ENCODE results near the gene PLCB1. TPM values are rescaled to one million over a fixed set of nuclear protein-coding genes. Genes with fewer than 3 reads are reported as not detected.

PLCB1 gene
- total RNA-seq, 1 experiment from 2014 or later, result 11.3 TPM

DNA sequence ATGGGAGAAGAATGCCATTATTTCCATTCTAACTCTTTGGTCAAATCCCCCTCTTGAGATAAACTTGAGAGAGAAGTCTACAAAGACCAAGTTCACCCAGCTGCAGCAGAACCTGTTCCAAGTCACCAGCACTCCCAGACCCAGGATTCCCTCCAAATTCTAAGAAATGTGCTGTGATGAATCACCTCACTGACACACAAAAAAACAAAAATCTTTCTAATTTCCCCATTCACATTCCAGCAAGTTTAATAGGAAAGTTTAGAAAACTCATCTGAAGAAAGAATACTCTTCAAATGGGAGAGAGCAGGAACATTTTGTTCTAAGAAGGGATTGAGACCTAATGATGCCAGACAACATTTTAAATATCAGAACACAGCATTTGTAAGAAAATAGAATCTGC, 723.2 kb downstream of the PLCB1 start (continued):
- TF ChIP-seq, protein P1, sequence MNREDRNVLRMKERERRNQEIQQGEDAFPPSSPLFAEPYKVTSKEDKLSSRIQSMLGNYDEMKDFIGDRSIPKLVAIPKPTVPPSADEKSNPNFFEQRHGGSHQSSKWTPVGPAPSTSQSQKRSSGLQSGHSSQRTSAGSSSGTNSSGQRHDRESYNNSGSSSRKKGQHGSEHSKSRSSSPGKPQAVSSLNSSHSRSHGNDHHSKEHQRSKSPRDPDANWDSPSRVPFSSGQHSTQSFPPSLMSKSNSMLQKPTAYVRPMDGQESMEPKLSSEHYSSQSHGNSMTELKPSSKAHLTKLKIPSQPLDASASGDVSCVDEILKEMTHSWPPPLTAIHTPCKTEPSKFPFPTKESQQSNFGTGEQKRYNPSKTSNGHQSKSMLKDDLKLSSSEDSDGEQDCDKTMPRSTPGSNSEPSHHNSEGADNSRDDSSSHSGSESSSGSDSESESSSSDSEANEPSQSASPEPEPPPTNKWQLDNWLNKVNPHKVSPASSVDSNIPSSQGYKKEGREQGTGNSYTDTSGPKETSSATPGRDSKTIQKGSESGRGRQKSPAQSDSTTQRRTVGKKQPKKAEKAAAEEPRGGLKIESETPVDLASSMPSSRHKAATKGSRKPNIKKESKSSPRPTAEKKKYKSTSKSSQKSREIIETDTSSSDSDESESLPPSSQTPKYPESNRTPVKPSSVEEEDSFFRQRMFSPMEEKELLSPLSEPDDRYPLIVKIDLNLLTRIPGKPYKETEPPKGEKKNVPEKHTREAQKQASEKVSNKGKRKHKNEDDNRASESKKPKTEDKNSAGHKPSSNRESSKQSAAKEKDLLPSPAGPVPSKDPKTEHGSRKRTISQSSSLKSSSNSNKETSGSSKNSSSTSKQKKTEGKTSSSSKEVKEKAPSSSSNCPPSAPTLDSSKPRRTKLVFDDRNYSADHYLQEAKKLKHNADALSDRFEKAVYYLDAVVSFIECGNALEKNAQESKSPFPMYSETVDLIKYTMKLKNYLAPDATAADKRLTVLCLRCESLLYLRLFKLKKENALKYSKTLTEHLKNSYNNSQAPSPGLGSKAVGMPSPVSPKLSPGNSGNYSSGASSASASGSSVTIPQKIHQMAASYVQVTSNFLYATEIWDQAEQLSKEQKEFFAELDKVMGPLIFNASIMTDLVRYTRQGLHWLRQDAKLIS (CRISPR knock-in tag; IDR thresholded peaks at IDR 0.05; ENCODE audit: borderline replicate concordance), result no peak

DNA sequence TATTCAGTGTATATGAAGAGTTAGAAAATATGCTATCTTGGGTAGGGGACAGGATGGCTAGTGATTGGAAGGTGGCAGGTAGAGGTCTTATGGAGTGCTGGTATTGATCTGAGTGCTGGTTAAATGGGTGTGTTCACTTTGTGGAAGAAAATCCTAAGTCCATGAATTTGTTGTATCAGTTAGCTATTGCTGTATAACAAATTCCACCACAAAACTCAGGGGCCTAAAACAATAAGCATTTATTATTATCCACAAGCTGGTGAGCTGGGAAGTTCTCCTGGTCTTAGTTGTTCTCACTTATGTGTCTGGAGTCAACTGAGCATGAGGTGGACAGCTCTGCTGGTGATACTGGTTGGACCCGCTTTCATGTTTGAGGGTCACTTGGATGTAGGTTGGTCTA, 724.6 kb downstream of the PLCB1 start:
- DNase-seq (ENCODE audit: low spot score) (no peak), ATAC-seq (no peak)
- H3K27ac Mint-ChIP-seq, result no peak overlapping the region
- H3K9me3 Mint-ChIP-seq, result peaks cover 7% of the 10 kb centered on the region
- no peak overlapping the region for H3K4me3 Mint-ChIP-seq
- H3K27me3 Mint-ChIP-seq (ENCODE audit: low read depth), result no peaks in the 10 kb centered on the region
- TF ChIP-seq NFYB (CRISPR knock-in tag; conservative IDR thresholded peaks at IDR 0.05; ENCODE audit: low read depth) (no peak), ZNF232 (CRISPR knock-in tag; IDR thresholded peaks at IDR 0.05) (no peak), ZNF317 (CRISPR knock-in tag; IDR thresholded peaks at IDR 0.05; ENCODE audit: borderline replicate concordance, low read depth) (no peak), NFE2L1 (CRISPR knock-in tag; IDR thresholded peaks at IDR 0.05) (no peak), SMAD3 (CRISPR knock-in tag; IDR thresholded peaks at IDR 0.05; ENCODE audit: borderline replicate concordance) (no peak), GRHL2 (CRISPR knock-in tag; IDR thresholded peaks at IDR 0.05; ENCODE audit: insufficient replicate concordance, severe bottlenecking) (no peak), TEAD1 (CRISPR knock-in tag; IDR thresholded peaks at IDR 0.05) (no peak)
- TF ChIP-seq, protein P2, sequence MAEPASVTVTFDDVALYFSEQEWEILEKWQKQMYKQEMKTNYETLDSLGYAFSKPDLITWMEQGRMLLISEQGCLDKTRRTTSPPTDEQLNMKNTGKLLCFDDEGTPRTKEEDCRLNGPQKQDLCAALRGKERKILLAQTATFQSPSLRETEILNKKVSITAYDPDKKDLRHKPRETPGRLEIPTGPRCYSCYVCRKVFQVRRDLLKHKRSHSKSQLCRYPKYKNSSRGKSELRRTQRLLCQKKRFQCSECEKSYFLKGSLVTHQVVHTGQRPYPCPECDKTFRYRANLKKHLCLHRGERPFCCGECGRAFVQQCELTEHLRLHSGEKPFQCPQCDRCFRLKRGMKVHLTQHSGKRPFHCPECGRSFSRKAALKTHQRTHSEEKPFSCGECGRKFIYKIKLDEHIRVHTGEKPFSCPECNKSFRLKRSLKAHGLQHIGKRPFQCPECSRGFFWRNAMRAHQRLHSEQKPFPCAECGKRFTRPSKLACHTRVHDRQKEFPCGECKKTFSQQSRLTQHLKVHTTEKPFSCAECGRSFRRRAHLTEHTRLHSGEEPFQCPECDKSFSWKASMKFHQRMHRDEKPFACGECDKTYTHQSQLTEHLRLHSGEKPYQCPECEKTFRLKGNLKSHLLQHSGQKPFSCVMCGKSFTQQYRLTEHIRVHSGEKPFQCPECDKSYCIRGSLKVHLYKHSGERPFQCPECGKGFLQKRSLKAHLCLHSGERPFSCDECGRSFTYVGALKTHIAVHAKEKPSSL (CRISPR knock-in tag; conservative IDR thresholded peaks at IDR 0.05), result no peak
- TF ChIP-seq, protein P3, sequence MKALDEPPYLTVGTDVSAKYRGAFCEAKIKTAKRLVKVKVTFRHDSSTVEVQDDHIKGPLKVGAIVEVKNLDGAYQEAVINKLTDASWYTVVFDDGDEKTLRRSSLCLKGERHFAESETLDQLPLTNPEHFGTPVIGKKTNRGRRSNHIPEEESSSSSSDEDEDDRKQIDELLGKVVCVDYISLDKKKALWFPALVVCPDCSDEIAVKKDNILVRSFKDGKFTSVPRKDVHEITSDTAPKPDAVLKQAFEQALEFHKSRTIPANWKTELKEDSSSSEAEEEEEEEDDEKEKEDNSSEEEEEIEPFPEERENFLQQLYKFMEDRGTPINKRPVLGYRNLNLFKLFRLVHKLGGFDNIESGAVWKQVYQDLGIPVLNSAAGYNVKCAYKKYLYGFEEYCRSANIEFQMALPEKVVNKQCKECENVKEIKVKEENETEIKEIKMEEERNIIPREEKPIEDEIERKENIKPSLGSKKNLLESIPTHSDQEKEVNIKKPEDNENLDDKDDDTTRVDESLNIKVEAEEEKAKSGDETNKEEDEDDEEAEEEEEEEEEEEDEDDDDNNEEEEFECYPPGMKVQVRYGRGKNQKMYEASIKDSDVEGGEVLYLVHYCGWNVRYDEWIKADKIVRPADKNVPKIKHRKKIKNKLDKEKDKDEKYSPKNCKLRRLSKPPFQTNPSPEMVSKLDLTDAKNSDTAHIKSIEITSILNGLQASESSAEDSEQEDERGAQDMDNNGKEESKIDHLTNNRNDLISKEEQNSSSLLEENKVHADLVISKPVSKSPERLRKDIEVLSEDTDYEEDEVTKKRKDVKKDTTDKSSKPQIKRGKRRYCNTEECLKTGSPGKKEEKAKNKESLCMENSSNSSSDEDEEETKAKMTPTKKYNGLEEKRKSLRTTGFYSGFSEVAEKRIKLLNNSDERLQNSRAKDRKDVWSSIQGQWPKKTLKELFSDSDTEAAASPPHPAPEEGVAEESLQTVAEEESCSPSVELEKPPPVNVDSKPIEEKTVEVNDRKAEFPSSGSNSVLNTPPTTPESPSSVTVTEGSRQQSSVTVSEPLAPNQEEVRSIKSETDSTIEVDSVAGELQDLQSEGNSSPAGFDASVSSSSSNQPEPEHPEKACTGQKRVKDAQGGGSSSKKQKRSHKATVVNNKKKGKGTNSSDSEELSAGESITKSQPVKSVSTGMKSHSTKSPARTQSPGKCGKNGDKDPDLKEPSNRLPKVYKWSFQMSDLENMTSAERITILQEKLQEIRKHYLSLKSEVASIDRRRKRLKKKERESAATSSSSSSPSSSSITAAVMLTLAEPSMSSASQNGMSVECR (CRISPR knock-in tag; IDR thresholded peaks at IDR 0.05; ENCODE audit: borderline replicate concordance), result no peak
- TF ChIP-seq, protein P4, sequence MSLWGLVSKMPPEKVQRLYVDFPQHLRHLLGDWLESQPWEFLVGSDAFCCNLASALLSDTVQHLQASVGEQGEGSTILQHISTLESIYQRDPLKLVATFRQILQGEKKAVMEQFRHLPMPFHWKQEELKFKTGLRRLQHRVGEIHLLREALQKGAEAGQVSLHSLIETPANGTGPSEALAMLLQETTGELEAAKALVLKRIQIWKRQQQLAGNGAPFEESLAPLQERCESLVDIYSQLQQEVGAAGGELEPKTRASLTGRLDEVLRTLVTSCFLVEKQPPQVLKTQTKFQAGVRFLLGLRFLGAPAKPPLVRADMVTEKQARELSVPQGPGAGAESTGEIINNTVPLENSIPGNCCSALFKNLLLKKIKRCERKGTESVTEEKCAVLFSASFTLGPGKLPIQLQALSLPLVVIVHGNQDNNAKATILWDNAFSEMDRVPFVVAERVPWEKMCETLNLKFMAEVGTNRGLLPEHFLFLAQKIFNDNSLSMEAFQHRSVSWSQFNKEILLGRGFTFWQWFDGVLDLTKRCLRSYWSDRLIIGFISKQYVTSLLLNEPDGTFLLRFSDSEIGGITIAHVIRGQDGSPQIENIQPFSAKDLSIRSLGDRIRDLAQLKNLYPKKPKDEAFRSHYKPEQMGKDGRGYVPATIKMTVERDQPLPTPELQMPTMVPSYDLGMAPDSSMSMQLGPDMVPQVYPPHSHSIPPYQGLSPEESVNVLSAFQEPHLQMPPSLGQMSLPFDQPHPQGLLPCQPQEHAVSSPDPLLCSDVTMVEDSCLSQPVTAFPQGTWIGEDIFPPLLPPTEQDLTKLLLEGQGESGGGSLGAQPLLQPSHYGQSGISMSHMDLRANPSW (CRISPR knock-in tag; conservative IDR thresholded peaks at IDR 0.05; ENCODE audit: low read depth), result no peak
- TF ChIP-seq, protein P5, sequence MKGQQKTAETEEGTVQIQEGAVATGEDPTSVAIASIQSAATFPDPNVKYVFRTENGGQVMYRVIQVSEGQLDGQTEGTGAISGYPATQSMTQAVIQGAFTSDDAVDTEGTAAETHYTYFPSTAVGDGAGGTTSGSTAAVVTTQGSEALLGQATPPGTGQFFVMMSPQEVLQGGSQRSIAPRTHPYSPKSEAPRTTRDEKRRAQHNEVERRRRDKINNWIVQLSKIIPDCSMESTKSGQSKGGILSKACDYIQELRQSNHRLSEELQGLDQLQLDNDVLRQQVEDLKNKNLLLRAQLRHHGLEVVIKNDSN (CRISPR knock-in tag; IDR thresholded peaks at IDR 0.05), result no peak
- TF ChIP-seq, protein P6, sequence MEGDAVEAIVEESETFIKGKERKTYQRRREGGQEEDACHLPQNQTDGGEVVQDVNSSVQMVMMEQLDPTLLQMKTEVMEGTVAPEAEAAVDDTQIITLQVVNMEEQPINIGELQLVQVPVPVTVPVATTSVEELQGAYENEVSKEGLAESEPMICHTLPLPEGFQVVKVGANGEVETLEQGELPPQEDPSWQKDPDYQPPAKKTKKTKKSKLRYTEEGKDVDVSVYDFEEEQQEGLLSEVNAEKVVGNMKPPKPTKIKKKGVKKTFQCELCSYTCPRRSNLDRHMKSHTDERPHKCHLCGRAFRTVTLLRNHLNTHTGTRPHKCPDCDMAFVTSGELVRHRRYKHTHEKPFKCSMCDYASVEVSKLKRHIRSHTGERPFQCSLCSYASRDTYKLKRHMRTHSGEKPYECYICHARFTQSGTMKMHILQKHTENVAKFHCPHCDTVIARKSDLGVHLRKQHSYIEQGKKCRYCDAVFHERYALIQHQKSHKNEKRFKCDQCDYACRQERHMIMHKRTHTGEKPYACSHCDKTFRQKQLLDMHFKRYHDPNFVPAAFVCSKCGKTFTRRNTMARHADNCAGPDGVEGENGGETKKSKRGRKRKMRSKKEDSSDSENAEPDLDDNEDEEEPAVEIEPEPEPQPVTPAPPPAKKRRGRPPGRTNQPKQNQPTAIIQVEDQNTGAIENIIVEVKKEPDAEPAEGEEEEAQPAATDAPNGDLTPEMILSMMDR (IDR thresholded peaks at IDR 0.05), result no peak
- H3K36me3 Mint-ChIP-seq, result peaks cover 6% of the 10 kb centered on the region
- ChIA-PET POLR2A (no interaction called here), CTCF (no interaction called here)
- no peaks in the 10 kb centered on the region; the same call in 1 of the 2 replicates for H3K4me1 Mint-ChIP-seq

Data from WTC11 (cell line).